ENCODE data around the gene C1QL4. TPM values are rescaled to one million over a fixed set of nuclear protein-coding genes. Genes with fewer than 3 reads are reported as not detected.

C1QL4 gene
- total RNA-seq, 1 donor from 2014 or later: 0.20 TPM

- Mint-ChIP-seq H3K4me3 (no peak overlapping the region), H3K27me3 (ENCODE audit: low read depth) (no peaks in the 10 kb centered on the region), H3K4me1 (peaks cover 10% of the 10 kb centered on the region), H3K9me3 (no peaks in the 10 kb centered on the region), H3K36me3 (peaks cover 1% of the 10 kb centered on the region), H3K27ac (no peak overlapping the region)
- DNase-seq (ENCODE audit: low spot score in 2 of 2, unreplicated experiment in 2 of 2): no peak
- no peak for TF ChIP-seq CTCF (IDR thresholded peaks at IDR 0.05; ENCODE audit: unreplicated experiment)
These were observed 18.9 kb upstream of the C1QL4 start for GRCh38 chr12:49355913-49356312.

GRCh38 chr12:49352351-49352750 is 15.4 kb upstream of the C1QL4 start:
- peaks cover 11% of the 10 kb centered on the region for H3K27me3 Mint-ChIP-seq (ENCODE audit: low read depth)
- no peak overlapping the region for H3K27ac Mint-ChIP-seq
- H3K4me1 Mint-ChIP-seq: peaks cover 11% of the 10 kb centered on the region
- H3K4me3 Mint-ChIP-seq: no peak overlapping the region
- TF ChIP-seq CTCF (IDR thresholded peaks at IDR 0.05; ENCODE audit: unreplicated experiment): no peak
- peaks cover 4% of the 10 kb centered on the region for H3K36me3 Mint-ChIP-seq
- DNase-seq (ENCODE audit: low spot score in 2 of 2, unreplicated experiment in 2 of 2): no peak
- H3K9me3 Mint-ChIP-seq: no peaks in the 10 kb centered on the region

GRCh38 chr12:49349266-49349665 is 12.3 kb upstream of the C1QL4 start:
- no peaks in the 10 kb centered on the region for H3K9me3 Mint-ChIP-seq
- DNase-seq (ENCODE audit: low spot score in 2 of 2, unreplicated experiment in 2 of 2): no peak
- no peak overlapping the region for H3K4me3 Mint-ChIP-seq
- H3K27me3 Mint-ChIP-seq (ENCODE audit: low read depth): peaks cover 41% of the 10 kb centered on the region
- TF ChIP-seq CTCF (IDR thresholded peaks at IDR 0.05; ENCODE audit: unreplicated experiment): no peak
- H3K36me3 Mint-ChIP-seq: peaks cover 4% of the 10 kb centered on the region
- peaks cover 29% of the 10 kb centered on the region for H3K4me1 Mint-ChIP-seq
- H3K27ac Mint-ChIP-seq: no peak overlapping the region

GRCh38 chr12:49348781-49349180 is 11.8 kb upstream of the C1QL4 start:
- Mint-ChIP-seq H3K27ac (no peak overlapping the region), H3K4me3 (peak overlapping the region; percentile 67), H3K36me3 (peaks cover 4% of the 10 kb centered on the region), H3K27me3 (ENCODE audit: low read depth) (peaks cover 46% of the 10 kb centered on the region), H3K9me3 (no peaks in the 10 kb centered on the region), H3K4me1 (peaks cover 31% of the 10 kb centered on the region)
- no peak for TF ChIP-seq CTCF (IDR thresholded peaks at IDR 0.05; ENCODE audit: unreplicated experiment)
- no peak for DNase-seq (ENCODE audit: low spot score in 2 of 2, unreplicated experiment in 2 of 2)

GRCh38 chr12:49347311-49348193 is 10.6 kb upstream of the C1QL4 start:
- Mint-ChIP-seq H3K4me1 (peaks cover 39% of the 10 kb centered on the region), H3K27me3 (ENCODE audit: low read depth) (peaks cover 58% of the 10 kb centered on the region), H3K36me3 (peaks cover 4% of the 10 kb centered on the region), H3K27ac (peak overlapping the region; percentile 86), H3K4me3 (peak overlapping the region; percentile 67), H3K9me3 (no peaks in the 10 kb centered on the region)
- peak; percentile 80 to 96 for DNase-seq (ENCODE audit: low spot score in 2 of 2, unreplicated experiment in 2 of 2)
- peak; percentile 99 for TF ChIP-seq CTCF (IDR thresholded peaks at IDR 0.05; ENCODE audit: unreplicated experiment)
